Keratinocyte (primary cell): Measurements from ENCODE around the gene ZNF70.

ENCODE experiments used
- EZH2 ChIP-seq: IDR thresholded peaks from one replicate; pipeline ENCODE4 v1.6.1; 2012; ENCODE audit warnings: inconsistent platforms, mild to moderate bottlenecking, low read length, moderate library complexity
- TF ChIP-seq, protein P1 (sequence below), 3 experiments: IDR thresholded peaks in 1 of 3; conservative IDR thresholded peaks in 1 of 3; optimal IDR thresholded peaks in 1 of 3; 2 replicates in 2 of 3; 3 replicates in 1 of 3; pipeline versions ENCODE3 to v1.5.1; 2011; ENCODE audit warnings: low read length in 3 of 3, mild to moderate bottlenecking in 3 of 3, moderate library complexity in 2 of 3, control low read depth in 1 of 3, inconsistent platforms in 1 of 3; ENCODE audit not compliant: insufficient read depth in 2 of 3; ENCODE audit errors: extremely low read depth in 1 of 3

DNA sequence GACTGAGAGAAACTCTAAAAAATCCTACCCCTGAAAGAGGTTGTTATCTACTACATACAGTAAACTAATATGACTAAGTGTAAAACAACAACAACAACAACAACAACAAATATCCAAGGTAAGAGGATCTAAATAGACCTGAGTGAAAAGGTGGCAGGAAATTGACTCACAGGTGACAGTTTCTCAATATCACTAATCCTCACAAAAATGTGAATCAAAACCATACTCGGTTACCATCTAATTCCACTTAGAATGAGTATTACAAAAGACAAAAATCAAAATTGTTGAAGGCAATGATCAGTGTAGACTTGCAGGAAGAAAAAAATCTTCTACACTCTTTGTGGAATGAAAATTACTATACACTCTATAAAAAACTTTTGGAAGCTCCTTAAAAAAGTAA, 42.6 kb downstream of the ZNF70 start:
- TF ChIP-seq, protein P1, sequence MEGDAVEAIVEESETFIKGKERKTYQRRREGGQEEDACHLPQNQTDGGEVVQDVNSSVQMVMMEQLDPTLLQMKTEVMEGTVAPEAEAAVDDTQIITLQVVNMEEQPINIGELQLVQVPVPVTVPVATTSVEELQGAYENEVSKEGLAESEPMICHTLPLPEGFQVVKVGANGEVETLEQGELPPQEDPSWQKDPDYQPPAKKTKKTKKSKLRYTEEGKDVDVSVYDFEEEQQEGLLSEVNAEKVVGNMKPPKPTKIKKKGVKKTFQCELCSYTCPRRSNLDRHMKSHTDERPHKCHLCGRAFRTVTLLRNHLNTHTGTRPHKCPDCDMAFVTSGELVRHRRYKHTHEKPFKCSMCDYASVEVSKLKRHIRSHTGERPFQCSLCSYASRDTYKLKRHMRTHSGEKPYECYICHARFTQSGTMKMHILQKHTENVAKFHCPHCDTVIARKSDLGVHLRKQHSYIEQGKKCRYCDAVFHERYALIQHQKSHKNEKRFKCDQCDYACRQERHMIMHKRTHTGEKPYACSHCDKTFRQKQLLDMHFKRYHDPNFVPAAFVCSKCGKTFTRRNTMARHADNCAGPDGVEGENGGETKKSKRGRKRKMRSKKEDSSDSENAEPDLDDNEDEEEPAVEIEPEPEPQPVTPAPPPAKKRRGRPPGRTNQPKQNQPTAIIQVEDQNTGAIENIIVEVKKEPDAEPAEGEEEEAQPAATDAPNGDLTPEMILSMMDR (optimal IDR thresholded peaks at IDR 0.05 in 1 of 3, IDR thresholded peaks at IDR 0.05 in 1 of 3, conservative IDR thresholded peaks at IDR 0.05 in 1 of 3; ENCODE audit: extremely low read depth in 1 of 3, insufficient read depth in 2 of 3, low read length in 3 of 3): no peak
- TF ChIP-seq EZH2: no peak
